ENCODE measurements around the gene HS1BP3. TPM values are rescaled to one million over a fixed set of nuclear protein-coding genes. Genes with fewer than 3 reads are reported as not detected.

The HS1BP3 gene
- total and polyA plus RNA-seq, 2 of the 13 experiments (the other 11 are each of a cell fraction or from before 2014, with no cell fraction given) = 15.2 to 22.0 TPM

DNA sequence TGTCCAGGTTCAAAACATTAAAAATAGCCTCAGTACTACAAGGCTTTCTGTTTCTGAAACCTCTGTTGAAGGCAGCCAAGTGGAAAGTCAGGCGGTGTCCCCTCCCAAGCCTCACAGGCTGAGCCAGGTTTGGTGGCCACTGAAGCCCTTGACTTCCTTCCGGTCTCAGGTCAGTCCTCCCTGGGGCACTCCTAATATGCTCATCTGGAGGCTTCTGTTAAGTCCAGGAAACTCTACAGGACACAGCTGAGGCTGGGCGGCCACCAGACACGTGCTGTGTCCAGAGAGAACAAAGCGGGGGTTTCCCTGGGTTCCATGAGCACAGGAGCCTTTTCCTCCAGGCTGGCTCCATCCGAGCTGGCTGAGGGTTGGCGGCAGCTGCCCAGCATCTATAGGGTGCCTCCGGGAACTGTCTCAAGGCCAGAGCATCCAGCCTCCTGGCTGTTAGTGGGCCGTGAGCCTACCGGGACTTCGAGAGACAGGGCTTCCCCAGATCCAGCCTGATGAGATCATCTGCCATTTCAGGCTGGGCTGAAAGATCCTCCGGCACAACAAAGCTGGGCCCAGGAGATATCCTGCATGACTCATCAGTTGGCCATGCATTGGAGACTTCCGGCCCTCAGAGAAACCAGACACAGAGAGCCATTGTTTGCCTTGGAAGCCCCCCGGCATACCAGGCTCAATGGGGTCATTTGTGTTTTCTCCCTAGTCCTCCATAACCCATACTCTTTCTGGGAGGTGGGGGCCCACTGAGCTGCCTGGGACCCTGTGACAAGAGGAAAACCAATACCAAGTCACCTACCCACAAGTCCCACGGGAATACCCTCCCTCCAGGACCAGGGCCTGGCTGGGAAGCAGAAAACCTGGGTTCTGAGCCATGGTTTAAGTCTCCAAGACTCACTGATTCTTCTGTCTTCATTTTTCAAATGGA, 71.7 kb downstream of the HS1BP3 start (continued):
- TF ChIP-seq NFKB2 (CRISPR knock-in tag; IDR thresholded peaks at IDR 0.05; ENCODE audit: borderline replicate concordance) = peak; percentile 72; the same call in 1 of the 2 replicates
- peak; percentile 80 for TF ChIP-seq SIX1 (CRISPR knock-in tag; IDR thresholded peaks at IDR 0.05; ENCODE audit: borderline replicate concordance)
- peak; percentile 95 for TF ChIP-seq ZSCAN21 (CRISPR knock-in tag; IDR thresholded peaks at IDR 0.05; ENCODE audit: borderline replicate concordance)
- TF ChIP-seq, protein P1, sequence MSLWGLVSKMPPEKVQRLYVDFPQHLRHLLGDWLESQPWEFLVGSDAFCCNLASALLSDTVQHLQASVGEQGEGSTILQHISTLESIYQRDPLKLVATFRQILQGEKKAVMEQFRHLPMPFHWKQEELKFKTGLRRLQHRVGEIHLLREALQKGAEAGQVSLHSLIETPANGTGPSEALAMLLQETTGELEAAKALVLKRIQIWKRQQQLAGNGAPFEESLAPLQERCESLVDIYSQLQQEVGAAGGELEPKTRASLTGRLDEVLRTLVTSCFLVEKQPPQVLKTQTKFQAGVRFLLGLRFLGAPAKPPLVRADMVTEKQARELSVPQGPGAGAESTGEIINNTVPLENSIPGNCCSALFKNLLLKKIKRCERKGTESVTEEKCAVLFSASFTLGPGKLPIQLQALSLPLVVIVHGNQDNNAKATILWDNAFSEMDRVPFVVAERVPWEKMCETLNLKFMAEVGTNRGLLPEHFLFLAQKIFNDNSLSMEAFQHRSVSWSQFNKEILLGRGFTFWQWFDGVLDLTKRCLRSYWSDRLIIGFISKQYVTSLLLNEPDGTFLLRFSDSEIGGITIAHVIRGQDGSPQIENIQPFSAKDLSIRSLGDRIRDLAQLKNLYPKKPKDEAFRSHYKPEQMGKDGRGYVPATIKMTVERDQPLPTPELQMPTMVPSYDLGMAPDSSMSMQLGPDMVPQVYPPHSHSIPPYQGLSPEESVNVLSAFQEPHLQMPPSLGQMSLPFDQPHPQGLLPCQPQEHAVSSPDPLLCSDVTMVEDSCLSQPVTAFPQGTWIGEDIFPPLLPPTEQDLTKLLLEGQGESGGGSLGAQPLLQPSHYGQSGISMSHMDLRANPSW (CRISPR knock-in tag; IDR thresholded peaks at IDR 0.05; ENCODE audit: borderline replicate concordance) = peak; percentile 95; the same call in 1 of the 2 replicates
- TF ChIP-seq ZNF205 (CRISPR knock-in tag; IDR thresholded peaks at IDR 0.05) = peak; percentile 93
- peak; percentile 94 for TF ChIP-seq ISL2 (CRISPR knock-in tag; IDR thresholded peaks at IDR 0.05)
- peak; percentile 81 for TF ChIP-seq U2AF1 (optimal IDR thresholded peaks at IDR 0.05; ENCODE audit: low read depth, low read length)
- TF ChIP-seq NFE2 (CRISPR knock-in tag; IDR thresholded peaks at IDR 0.05) = peak; percentile 59; the same call in 1 of the 2 replicates
- TF ChIP-seq, protein P2, sequence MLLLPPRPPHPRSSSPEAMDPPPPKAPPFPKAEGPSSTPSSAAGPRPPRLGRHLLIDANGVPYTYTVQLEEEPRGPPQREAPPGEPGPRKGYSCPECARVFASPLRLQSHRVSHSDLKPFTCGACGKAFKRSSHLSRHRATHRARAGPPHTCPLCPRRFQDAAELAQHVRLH (CRISPR knock-in tag; IDR thresholded peaks at IDR 0.05; ENCODE audit: borderline replicate concordance, low read depth) = peak; percentile 90; the same call in 1 of the 2 replicates
- TF ChIP-seq PRMT3 (CRISPR knock-in tag; IDR thresholded peaks at IDR 0.05; ENCODE audit: borderline replicate concordance, low read depth) = peak; percentile 93; the same call in 1 of the 2 replicates
- peak; percentile 72 for TF ChIP-seq ZNF567 (CRISPR knock-in tag; IDR thresholded peaks at IDR 0.05; ENCODE audit: borderline replicate concordance)
- TF ChIP-seq, protein P3, sequence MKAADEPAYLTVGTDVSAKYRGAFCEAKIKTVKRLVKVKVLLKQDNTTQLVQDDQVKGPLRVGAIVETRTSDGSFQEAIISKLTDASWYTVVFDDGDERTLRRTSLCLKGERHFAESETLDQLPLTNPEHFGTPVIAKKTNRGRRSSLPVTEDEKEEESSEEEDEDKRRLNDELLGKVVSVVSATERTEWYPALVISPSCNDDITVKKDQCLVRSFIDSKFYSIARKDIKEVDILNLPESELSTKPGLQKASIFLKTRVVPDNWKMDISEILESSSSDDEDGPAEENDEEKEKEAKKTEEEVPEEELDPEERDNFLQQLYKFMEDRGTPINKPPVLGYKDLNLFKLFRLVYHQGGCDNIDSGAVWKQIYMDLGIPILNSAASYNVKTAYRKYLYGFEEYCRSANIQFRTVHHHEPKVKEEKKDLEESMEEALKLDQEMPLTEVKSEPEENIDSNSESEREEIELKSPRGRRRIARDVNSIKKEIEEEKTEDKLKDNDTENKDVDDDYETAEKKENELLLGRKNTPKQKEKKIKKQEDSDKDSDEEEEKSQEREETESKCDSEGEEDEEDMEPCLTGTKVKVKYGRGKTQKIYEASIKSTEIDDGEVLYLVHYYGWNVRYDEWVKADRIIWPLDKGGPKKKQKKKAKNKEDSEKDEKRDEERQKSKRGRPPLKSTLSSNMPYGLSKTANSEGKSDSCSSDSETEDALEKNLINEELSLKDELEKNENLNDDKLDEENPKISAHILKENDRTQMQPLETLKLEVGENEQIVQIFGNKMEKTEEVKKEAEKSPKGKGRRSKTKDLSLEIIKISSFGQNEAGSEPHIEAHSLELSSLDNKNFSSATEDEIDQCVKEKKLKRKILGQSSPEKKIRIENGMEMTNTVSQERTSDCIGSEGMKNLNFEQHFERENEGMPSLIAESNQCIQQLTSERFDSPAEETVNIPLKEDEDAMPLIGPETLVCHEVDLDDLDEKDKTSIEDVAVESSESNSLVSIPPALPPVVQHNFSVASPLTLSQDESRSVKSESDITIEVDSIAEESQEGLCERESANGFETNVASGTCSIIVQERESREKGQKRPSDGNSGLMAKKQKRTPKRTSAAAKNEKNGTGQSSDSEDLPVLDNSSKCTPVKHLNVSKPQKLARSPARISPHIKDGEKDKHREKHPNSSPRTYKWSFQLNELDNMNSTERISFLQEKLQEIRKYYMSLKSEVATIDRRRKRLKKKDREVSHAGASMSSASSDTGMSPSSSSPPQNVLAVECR (CRISPR knock-in tag; IDR thresholded peaks at IDR 0.05; ENCODE audit: borderline replicate concordance) = peak; percentile 74; the same call in 1 of the 2 replicates
- TF ChIP-seq FOXO1 (CRISPR knock-in tag; IDR thresholded peaks at IDR 0.05) = peak; percentile 97
- TF ChIP-seq, protein P4, sequence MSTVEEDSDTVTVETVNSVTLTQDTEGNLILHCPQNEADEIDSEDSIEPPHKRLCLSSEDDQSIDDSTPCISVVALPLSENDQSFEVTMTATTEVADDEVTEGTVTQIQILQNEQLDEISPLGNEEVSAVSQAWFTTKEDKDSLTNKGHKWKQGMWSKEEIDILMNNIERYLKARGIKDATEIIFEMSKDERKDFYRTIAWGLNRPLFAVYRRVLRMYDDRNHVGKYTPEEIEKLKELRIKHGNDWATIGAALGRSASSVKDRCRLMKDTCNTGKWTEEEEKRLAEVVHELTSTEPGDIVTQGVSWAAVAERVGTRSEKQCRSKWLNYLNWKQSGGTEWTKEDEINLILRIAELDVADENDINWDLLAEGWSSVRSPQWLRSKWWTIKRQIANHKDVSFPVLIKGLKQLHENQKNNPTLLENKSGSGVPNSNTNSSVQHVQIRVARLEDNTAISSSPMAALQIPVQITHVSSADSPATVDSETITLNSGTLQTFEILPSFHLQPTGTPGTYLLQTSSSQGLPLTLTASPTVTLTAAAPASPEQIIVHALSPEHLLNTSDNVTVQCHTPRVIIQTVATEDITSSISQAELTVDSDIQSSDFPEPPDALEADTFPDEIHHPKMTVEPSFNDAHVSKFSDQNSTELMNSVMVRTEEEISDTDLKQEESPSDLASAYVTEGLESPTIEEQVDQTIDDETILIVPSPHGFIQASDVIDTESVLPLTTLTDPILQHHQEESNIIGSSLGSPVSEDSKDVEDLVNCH (CRISPR knock-in tag; IDR thresholded peaks at IDR 0.05) = no peak
- TF ChIP-seq TCF7 (IDR thresholded peaks at IDR 0.05; ENCODE audit: low read depth) = peak; percentile 97
- TF ChIP-seq, protein P5, sequence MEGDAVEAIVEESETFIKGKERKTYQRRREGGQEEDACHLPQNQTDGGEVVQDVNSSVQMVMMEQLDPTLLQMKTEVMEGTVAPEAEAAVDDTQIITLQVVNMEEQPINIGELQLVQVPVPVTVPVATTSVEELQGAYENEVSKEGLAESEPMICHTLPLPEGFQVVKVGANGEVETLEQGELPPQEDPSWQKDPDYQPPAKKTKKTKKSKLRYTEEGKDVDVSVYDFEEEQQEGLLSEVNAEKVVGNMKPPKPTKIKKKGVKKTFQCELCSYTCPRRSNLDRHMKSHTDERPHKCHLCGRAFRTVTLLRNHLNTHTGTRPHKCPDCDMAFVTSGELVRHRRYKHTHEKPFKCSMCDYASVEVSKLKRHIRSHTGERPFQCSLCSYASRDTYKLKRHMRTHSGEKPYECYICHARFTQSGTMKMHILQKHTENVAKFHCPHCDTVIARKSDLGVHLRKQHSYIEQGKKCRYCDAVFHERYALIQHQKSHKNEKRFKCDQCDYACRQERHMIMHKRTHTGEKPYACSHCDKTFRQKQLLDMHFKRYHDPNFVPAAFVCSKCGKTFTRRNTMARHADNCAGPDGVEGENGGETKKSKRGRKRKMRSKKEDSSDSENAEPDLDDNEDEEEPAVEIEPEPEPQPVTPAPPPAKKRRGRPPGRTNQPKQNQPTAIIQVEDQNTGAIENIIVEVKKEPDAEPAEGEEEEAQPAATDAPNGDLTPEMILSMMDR (CRISPR knock-in tag; IDR thresholded peaks at IDR 0.05) = peak; percentile 21; the same call in 1 of the 2 replicates

All from HepG2 (cell line).